Omental fat pad (tissue), 4 donors: ENCODE data around the gene CHIC1. TPM values are rescaled to one million over a fixed set of nuclear protein-coding genes. Genes with fewer than 3 reads are reported as not detected.
A peak's percentile ranks its signal among the peaks of the same experiment; 100 is the strongest.
"Not testable (repeated sequence)": the region's sequence is repeated elsewhere in the genome, so short reads cannot be mapped to it uniquely, and the experiment has no call there.

ENCODE experiments used
- ATAC-seq: fragments of 150-250 bp; one replicate; pipeline ENCODE4 v1.9.1; 2016; ENCODE audit warnings: mild to moderate bottlenecking, moderate library complexity; ENCODE audit not compliant: low FRiP score
- DNase-seq: peaks from one replicate; pipeline ENCODE4 v3.0.0-alpha.2; 2019; ENCODE audit warnings: low spot score
- CTCF ChIP-seq, 3 donors: fragments of 450-650 bp; IDR thresholded peaks; one replicate each; pipeline ENCODE4 v1.5.1; 2016 to 2017; ENCODE audit warnings: antibody characterized with exemption in 3 of 3, mild to moderate bottlenecking in 3 of 3, moderate library complexity in 2 of 3
- total RNA-seq, 4 donors: library from RNA; depleted of rRNA; stranded (reverse); fragments of >200 nt; gene quantifications; one replicate each; pipeline ENCODE4 v1.1.0, GENCODE V29; 2016

The CHIC1 gene
- total RNA-seq, 4 donors from 2014 or later: 6.5 to 12.5 (median 7.8) TPM

GRCh38 chrX:73563738-73564068, 706 bp downstream of the CHIC1 start:
- no peak for TF ChIP-seq CTCF (IDR thresholded peaks at IDR 0.05)
- ATAC-seq: peak; percentile 46
- no peak for DNase-seq

- TF ChIP-seq CTCF (IDR thresholded peaks at IDR 0.05): no peak
These were observed 14.4 kb downstream of the CHIC1 start for GRCh38 chrX:73577361-73577760.

GRCh38 chrX:73581002-73581628, 18.1 kb downstream of the CHIC1 start:
- DNase-seq (no peak), ATAC-seq (no peak)
- no peak for TF ChIP-seq CTCF (IDR thresholded peaks at IDR 0.05)

More at GRCh38 chrX:73577361-73577760, 14.4 kb downstream of the CHIC1 start:
- ATAC-seq: peak; percentile 66
- no peak for DNase-seq

- not testable (repeated sequence) for DNase-seq, ATAC-seq
These were observed 34.8 kb downstream of the CHIC1 start for GRCh38 chrX:73597758-73598157.

- TF ChIP-seq CTCF (IDR thresholded peaks at IDR 0.05): no peak
- no peak for ATAC-seq
- DNase-seq: no peak
These were observed 52.0 kb downstream of the CHIC1 start for GRCh38 chrX:73615022-73615421.

- not testable (repeated sequence) for DNase-seq, ATAC-seq
These were observed 78.7 kb downstream of the CHIC1 start for GRCh38 chrX:73641669-73642068.

- DNase-seq (no peak), ATAC-seq (no peak)
- TF ChIP-seq CTCF (IDR thresholded peaks at IDR 0.05): no peak
These were observed 84.2 kb downstream of the CHIC1 start for GRCh38 chrX:73647212-73647611.

GRCh38 chrX:73647632-73648322, 84.8 kb downstream of the CHIC1 start:
- DNase-seq (no peak), ATAC-seq (no peak)
- no peak for TF ChIP-seq CTCF (IDR thresholded peaks at IDR 0.05)

- DNase-seq, ATAC-seq: not testable (repeated sequence)
These were observed 98.3 kb downstream of the CHIC1 start for GRCh38 chrX:73661322-73661721.
